Measurements from ENCODE around the gene ICAM4.

GRCh38 chr19:10237702-10238101 lies 49.1 kb upstream of the ICAM4 start:
- TF ChIP-seq EZH2 (IDR thresholded peaks at IDR 0.05; ENCODE audit: low read length, missing control alignments): no peak
- TF ChIP-seq, protein P1, sequence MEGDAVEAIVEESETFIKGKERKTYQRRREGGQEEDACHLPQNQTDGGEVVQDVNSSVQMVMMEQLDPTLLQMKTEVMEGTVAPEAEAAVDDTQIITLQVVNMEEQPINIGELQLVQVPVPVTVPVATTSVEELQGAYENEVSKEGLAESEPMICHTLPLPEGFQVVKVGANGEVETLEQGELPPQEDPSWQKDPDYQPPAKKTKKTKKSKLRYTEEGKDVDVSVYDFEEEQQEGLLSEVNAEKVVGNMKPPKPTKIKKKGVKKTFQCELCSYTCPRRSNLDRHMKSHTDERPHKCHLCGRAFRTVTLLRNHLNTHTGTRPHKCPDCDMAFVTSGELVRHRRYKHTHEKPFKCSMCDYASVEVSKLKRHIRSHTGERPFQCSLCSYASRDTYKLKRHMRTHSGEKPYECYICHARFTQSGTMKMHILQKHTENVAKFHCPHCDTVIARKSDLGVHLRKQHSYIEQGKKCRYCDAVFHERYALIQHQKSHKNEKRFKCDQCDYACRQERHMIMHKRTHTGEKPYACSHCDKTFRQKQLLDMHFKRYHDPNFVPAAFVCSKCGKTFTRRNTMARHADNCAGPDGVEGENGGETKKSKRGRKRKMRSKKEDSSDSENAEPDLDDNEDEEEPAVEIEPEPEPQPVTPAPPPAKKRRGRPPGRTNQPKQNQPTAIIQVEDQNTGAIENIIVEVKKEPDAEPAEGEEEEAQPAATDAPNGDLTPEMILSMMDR (conservative IDR thresholded peaks at IDR 0.05 in 1 of 2, IDR thresholded peaks at IDR 0.05 in 1 of 2; ENCODE audit: low read depth in 1 of 2, low read length in 2 of 2): no peak
